Activated T-cell treated with anti-CD3 and anti-CD28 coated beads for 48 hours (primary cell): ENCODE data around the gene DHDDS.
A peak's percentile ranks its signal among the peaks of the same experiment; 100 is the strongest.
"Not testable (repeated sequence)": the region's sequence is repeated elsewhere in the genome, so short reads cannot be mapped to it uniquely, and the experiment has no call there.

Source experiments
- DNase-seq: peaks from one replicate; pipeline ENCODE4 v3.0.0-alpha.2; 2020; ENCODE audit warnings: low read depth

Gene DHDDS, protein sequence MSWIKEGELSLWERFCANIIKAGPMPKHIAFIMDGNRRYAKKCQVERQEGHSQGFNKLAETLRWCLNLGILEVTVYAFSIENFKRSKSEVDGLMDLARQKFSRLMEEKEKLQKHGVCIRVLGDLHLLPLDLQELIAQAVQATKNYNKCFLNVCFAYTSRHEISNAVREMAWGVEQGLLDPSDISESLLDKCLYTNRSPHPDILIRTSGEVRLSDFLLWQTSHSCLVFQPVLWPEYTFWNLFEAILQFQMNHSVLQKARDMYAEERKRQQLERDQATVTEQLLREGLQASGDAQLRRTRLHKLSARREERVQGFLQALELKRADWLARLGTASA

DNA sequence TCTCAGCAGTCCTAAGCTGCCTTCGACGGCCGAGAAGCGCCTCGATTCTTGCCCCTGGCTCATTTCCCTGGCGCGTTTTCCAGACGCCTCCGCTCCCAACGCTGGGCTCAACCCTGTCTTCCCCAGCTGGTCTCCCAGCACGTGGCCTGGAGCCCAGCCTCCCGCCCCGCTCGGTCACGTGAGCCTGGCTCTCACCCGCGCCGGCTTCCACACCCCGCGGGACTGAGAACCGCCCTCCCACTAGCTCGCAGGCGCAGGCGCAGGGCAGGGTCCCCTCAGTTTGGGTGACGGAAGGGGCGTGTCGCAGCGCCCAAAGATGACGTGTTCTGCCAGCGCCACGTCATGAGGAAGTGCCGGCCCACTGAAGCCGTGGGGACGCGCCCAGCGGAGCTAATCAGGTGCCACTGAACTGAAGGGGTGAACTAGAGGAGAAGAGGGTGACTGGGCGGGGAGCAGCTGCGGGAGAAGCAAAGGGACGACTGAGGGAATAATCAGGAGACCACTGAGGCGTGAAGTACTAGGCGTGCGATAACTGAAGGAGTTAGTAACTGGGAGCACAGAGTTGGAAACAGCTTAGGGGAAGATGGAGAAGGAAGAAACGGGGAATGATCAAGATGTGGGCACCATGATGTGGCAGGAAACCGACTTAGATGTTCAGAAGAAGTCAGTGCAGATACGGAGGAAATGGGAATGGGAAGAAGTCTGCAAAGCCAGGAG is at the start of gene DHDDS:
DHDDS (plus strand) TSS at position 343 of the 717 bp plus-strand sequence. CDS start 625 bp downstream, outside the sequence.
- DNase-seq = peak; percentile 99

- no peak for DNase-seq
These were observed 48.0 kb upstream of the DHDDS start for GRCh38 chr1:26384076-26384475.

DNA sequence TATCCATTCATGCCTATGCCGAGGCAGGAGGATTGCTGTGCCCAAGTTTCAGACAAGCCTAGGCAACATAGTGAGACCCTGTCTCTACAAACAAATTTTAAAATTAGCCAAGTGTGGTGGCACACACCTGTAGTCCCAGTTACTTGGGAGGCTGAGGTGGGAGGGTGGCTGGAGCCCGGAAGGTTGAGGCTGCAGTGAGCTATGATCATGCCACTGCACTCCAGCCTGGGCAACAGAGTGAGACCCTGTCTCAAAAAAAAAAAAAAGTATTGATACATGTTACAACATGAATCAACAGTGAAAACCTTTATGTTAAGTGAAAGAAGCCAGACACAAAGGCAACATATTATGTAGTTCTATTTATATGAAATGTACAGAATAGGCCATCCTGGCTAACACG is 47.1 kb upstream of the DHDDS start:
- DNase-seq = not testable (repeated sequence)

- no peak for DNase-seq
These were observed 44.7 kb upstream of the DHDDS start for GRCh38 chr1:26387447-26387846.

- no peak for DNase-seq
These were observed 43.2 kb upstream of the DHDDS start for GRCh38 chr1:26388791-26389445.

- no peak for DNase-seq
These were observed 42.4 kb upstream of the DHDDS start for GRCh38 chr1:26389604-26390247.

DNA sequence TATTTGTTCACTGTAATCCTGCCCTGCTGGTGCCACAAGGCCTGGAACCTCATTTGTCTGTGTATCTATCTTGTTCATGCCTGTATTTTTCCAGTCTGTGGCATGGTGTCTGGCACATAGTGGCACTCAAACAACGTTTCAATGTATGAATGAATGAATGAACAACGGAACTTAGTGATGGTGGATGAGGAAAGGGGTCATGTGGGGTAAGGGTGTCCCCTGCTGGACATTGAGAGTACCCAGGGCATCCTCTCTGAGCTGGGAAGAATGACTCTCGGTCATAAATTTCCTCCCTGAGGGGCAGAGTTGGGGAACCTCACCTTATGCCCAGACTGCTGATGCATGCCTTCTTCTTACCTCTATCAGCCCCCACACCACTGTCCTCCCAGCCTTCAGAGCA is 40.7 kb upstream of the DHDDS start:
- DNase-seq = no peak

GRCh38 chr1:26395754-26396153 is 36.4 kb upstream of the DHDDS start:
- no peak for DNase-seq

GRCh38 chr1:26399034-26399433 is 33.1 kb upstream of the DHDDS start:
- DNase-seq = no peak

- DNase-seq = no peak
These were observed 30.2 kb upstream of the DHDDS start for GRCh38 chr1:26401891-26402290.

DNA sequence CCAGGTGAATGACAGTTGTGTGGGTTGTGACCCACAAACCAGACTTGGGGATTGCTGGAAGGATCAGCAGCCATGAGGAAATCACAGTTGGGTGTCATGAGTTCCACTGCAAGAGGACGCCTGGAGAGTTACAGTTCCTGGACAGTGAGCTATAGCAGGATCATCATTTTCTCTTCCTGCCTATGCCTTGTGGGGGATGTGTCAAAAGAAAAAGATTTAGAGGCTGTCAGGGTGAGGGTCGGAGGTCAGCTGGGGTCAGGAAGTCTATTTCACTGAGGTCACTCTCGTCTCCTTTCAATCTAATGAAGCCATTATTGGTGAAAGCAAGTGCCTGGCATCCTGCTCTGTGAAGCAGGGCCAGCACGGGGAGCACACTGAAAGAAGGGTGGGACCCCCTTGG is 28.5 kb upstream of the DHDDS start:
- DNase-seq = no peak

DNA sequence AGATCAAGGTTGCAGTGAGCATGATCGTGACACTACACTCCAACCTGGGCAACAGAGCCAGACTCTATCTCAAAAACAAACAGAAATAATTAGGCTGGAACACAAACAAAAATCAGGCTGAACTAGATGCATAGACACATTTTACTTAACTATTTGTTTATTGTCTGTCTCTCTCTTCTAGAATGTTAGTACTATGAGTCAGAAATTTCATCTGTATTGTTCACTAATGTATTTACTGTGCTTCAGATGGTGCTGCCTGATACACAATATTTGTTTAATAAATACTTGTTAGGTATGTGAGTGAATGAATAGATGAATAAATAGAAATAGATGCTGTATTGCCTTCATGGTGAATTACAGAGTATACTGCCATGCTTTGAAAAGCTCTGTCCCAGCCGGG is 27.5 kb upstream of the DHDDS start:
- no peak for DNase-seq

GRCh38 chr1:26405281-26405915 is 26.7 kb upstream of the DHDDS start:
- no peak for DNase-seq

GRCh38 chr1:26408604-26409003 is 23.5 kb upstream of the DHDDS start:
- peak; percentile 66 for DNase-seq

DNA sequence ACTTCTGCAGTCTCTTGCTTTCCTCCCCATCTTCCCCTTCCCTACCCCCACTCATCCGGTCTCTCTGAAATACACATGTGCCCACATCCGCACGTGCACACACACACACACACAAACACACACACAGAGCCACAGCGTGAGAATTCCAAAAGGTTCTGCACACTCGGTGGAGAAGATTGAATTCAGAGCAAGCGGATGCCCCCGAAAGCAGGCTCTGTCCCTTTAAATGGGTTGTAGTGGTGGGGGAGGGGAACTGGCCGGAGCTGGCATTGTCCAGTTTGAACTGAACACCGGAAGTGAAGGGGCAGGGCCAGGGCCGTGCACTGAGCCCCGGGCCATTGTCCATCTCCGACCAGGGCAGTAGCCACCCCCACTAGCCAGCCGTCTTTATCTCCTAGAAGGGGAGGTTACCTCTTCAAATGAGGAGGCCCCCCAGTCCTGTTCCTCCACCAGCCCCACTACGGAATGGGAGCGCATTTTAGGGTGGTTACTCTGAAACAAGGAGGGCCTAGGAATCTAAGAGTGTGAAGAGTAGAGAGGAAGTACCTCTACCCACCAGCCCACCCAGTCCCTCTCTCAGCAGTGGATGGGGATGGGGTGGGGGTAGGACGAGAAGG is 22.8 kb upstream of the DHDDS start:
- no peak for DNase-seq

DNA sequence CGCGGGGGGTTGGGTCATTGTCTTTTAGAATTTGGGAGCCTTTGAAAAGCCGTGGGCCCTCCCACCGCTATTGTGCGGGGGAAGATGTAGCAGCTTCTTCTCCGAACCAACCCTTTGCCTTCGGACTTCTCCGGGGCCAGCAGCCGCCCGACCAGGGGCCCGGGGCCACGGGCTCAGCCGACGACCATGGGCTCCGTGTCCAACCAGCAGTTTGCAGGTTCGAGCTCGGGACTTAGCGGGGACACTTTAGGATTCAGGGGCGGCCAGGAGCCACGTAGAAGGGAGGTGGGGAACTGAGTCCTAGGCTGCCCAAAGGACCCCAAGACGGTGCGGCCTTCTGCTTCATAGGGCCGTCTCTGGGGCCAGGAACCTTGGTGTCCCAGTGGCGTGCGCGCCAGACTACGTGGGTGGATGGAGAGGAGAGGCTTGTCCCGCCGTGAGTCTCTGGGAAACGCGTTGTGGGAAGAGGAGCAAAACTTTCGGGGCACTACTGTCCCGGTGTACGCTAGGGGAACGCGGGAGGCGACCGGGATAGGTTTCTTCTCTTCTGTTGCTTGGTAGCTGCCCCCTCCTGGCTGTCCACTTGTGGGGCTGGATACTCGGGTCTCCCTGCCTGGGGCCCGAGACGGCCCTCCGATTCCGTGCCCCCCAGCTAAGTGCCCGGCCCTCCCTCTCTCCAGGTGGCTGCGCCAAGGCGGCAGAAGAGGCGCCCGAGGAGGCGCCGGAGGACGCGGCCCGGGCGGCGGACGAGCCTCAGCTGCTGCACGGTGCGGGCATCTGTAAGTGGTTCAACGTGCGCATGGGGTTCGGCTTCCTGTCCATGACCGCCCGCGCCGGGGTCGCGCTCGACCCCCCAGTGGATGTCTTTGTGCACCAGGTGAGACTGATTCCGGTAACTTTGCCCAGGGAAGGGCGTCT is 21.2 kb upstream of the DHDDS start, which contains the start of gene LIN28A:
LIN28A (plus strand) TSS at position 112 of the 918 bp plus-strand sequence; CDS start at position 187, 75 bp downstream.
- no peak for DNase-seq

DNA sequence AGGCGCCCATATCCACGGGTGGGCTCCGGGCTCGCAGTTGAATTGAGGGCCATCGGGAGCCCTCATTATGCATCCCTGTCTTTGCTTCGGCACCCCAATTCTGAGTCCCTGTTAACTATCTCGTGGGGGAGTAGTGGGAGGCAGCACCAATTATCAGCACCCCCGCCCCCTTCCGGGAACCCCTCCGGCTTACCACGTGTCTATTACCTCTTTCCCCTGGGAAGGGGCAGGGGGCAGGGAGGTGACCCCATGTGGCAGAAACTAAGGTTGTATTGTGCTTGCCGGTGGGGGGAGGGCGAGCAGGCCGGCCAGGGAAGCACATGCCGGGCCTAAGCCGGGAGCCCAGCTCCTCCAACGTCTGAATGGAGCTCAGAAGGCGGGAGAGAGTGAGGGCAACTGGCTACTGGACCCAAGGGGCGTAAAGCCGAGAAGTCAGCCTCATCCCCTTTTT is 20.5 kb upstream of the DHDDS start:
- no peak for DNase-seq

GRCh38 chr1:26412180-26412840 is 19.8 kb upstream of the DHDDS start:
- DNase-seq = no peak

DNA sequence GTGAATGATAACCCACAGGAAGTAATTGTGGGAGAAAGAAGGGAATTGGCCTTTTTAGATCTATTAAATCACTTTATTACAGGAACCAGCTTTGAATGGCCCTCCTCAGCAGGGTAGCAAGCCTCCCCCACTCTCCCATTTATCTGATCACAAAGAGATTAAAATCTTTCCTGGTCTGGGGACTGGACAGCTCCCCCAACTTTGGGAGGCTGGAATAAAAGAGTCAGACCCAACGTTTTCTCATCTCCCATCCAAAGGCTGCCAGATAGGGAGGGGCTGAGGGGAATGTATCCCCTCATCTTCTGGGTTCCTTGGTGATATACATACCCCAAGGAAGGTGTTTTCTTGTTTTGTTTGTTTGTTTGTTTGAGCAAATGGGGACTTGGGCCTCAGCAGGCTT is 19.1 kb upstream of the DHDDS start:
- DNase-seq = no peak
